Natural killer cell (primary cell): ENCODE results near the gene PTPRK. TPM values are rescaled to one million over a fixed set of nuclear protein-coding genes. Genes with fewer than 3 reads are reported as not detected.

Experiments used
- ATAC-seq, 3 donors: fragments of 150-1000 bp in 2 of 3; fragments of 200-7000 bp in 1 of 3; cut with Tn5 transposase; 1 replicate in 1 of 3; 2 replicates in 2 of 3; pipeline ENCODE4 v1.10.0; 2021; ENCODE audit warnings: mild to moderate bottlenecking in 2 of 3, moderate library complexity in 2 of 3
- DNase-seq, 2 donors: peaks; one replicate each; pipeline versions ENCODE4 v3.0.0 to v3.0.0-alpha.2; 2013 to 2021; ENCODE audit warnings: mixed read lengths in 1 of 2
- H3K27ac ChIP-seq: one replicate; pipeline ENCODE4 v1.5.1; 2013; ENCODE audit warnings: mild to moderate bottlenecking, low read length
- H3K27me3 ChIP-seq: one replicate; pipeline ENCODE4 v1.6.1; 2013; ENCODE audit warnings: low read length; ENCODE audit not compliant: control insufficient read depth, insufficient read depth
- H3K36me3 ChIP-seq: one replicate; pipeline ENCODE4 v1.6.1; 2013; ENCODE audit warnings: low read length; ENCODE audit not compliant: control insufficient read depth, insufficient read depth
- H3K4me1 ChIP-seq: one replicate; pipeline ENCODE4 v1.6.1; 2013; ENCODE audit warnings: low read length; ENCODE audit not compliant: control insufficient read depth, insufficient read depth
- H3K4me3 ChIP-seq: one replicate; pipeline ENCODE4 v1.5.1; 2013; ENCODE audit warnings: low read length
- H3K9me3 ChIP-seq: one replicate; pipeline ENCODE4 v1.6.1; 2013; ENCODE audit warnings: low read length; ENCODE audit not compliant: control insufficient read depth, insufficient read depth
- H3K27ac Mint-ChIP-seq, 2 donors: one replicate each; pipeline ENCODE4 v1.8.0; 2022; ENCODE audit warnings: mild to moderate bottlenecking in 2 of 2, mixed read lengths in 2 of 2, moderate library complexity in 1 of 2
- H3K27me3 Mint-ChIP-seq, 2 donors: one replicate each; pipeline ENCODE4 v1.8.0; 2022; ENCODE audit warnings: low read depth in 2 of 2, mixed read lengths in 2 of 2
- H3K36me3 Mint-ChIP-seq: one replicate; pipeline ENCODE4 v1.8.0; 2022; ENCODE audit warnings: mixed read lengths
- H3K4me1 Mint-ChIP-seq, 2 donors: one replicate each; pipeline ENCODE4 v1.8.0; 2022; ENCODE audit warnings: mixed read lengths in 2 of 2
- H3K4me3 Mint-ChIP-seq: one replicate; pipeline ENCODE4 v1.8.0; 2022; ENCODE audit warnings: mild to moderate bottlenecking, moderate library complexity, mixed read lengths
- H3K9me3 Mint-ChIP-seq, 2 donors: one replicate each; pipeline ENCODE4 v1.8.0; 2022; ENCODE audit warnings: mixed read lengths in 2 of 2
- CTCF ChIP-seq: fragments of 200-600 bp; IDR thresholded peaks from one replicate; pipeline ENCODE4 v1.8.0; 2022; ENCODE audit warnings: antibody characterized with exemption
- WGBS: methylation state at CpG from one replicate; pipeline ENCODE4 v1.1.7; 2013; ENCODE audit warnings: missing lambda C conversion rate; ENCODE audit not compliant: insufficient coverage; 5-methylcytosine and 5-hydroxymethylcytosine counted together
- intact Hi-C: fragments of 100-400 bp; cut with micrococcal nuclease; formaldehyde crosslinking; loops from one replicate; pipeline ENCODE4 v1.14.2; 2022
- total RNA-seq, 4 donors: library from RNA; stranded (reverse); fragments of 120-200 nt in 1 of 4; gene quantifications; one replicate each; pipeline versions ENCODE4 v1.2.3 to v1.2.4, GENCODE V29; 2013 to 2022

The PTPRK gene
- total RNA-seq, 3 donors from 2014 or later (not counting 1 experiment from before 2014, with no cell fraction given): 0.14 to 1.2 (median 0.95) TPM

- DNase-seq (no peak), ATAC-seq (no peak)
- Histone ChIP-seq H3K9me3 (no peaks in the 10 kb centered on the region), H3K4me1 (no peaks in the 10 kb centered on the region), H3K27ac (no peak overlapping the region), H3K27me3 (no peaks in the 10 kb centered on the region), H3K4me3 (no peak overlapping the region), H3K36me3 (no peaks in the 10 kb centered on the region)
- no peaks in the 10 kb centered on the region for H3K4me1 Mint-ChIP-seq
- TF ChIP-seq CTCF: no peak
- H3K4me3 Mint-ChIP-seq: no peak overlapping the region
- intact Hi-C loops: no loop called here
- no peak overlapping the region for H3K27ac Mint-ChIP-seq
- WGBS: no CpG with 5 or more reads among the region's 3 CpGs
- H3K9me3 Mint-ChIP-seq: no peaks in the 10 kb centered on the region
- no peaks in the 10 kb centered on the region for H3K27me3 Mint-ChIP-seq
- H3K36me3 Mint-ChIP-seq: no peaks in the 10 kb centered on the region
Observed at GRCh38 chr6:128242765-128243403, 277.5 kb downstream of the PTPRK start.

GRCh38 chr6:128241216-128241615 is 279.2 kb downstream of the PTPRK start:
- no peak for ATAC-seq
- H3K4me1 ChIP-seq: no peaks in the 10 kb centered on the region

GRCh38 chr6:128240024-128240428 is 280.4 kb downstream of the PTPRK start:
- intact Hi-C loops: no loop called here
- no peaks in the 10 kb centered on the region for H3K36me3 Mint-ChIP-seq
- Histone ChIP-seq H3K4me3 (peak overlapping the region; percentile 0), H3K36me3 (no peaks in the 10 kb centered on the region), H3K27ac (peak overlapping the region; percentile 2), H3K4me1 (no peaks in the 10 kb centered on the region), H3K9me3 (no peaks in the 10 kb centered on the region), H3K27me3 (no peaks in the 10 kb centered on the region)
- H3K27ac Mint-ChIP-seq: no peak overlapping the region
- no peaks in the 10 kb centered on the region for H3K9me3 Mint-ChIP-seq
- DNase-seq (peak in 1 of 2 donors; percentile 16), ATAC-seq (no peak)
- H3K4me3 Mint-ChIP-seq: no peak overlapping the region
- no peaks in the 10 kb centered on the region for H3K27me3 Mint-ChIP-seq
- H3K4me1 Mint-ChIP-seq: no peaks in the 10 kb centered on the region
- no peak for TF ChIP-seq CTCF
- WGBS: 29% methylated on average over 1 of the region's 3 CpGs

More at GRCh38 chr6:128241216-128241615, 279.2 kb downstream of the PTPRK start:
- Mint-ChIP-seq H3K36me3 (no peaks in the 10 kb centered on the region), H3K4me1 (no peaks in the 10 kb centered on the region), H3K9me3 (no peaks in the 10 kb centered on the region), H3K27me3 (no peaks in the 10 kb centered on the region), H3K4me3 (no peak overlapping the region), H3K27ac (no peak overlapping the region)
- intact Hi-C loops: no loop called here
- Histone ChIP-seq H3K27me3 (no peaks in the 10 kb centered on the region), H3K4me3 (no peak overlapping the region), H3K27ac (no peak overlapping the region), H3K36me3 (no peaks in the 10 kb centered on the region), H3K9me3 (no peaks in the 10 kb centered on the region)
- TF ChIP-seq CTCF: no peak
- DNase-seq: no peak
- 78% methylated on average over 3 of the region's 3 CpGs for WGBS

- no peaks in the 10 kb centered on the region for H3K9me3 ChIP-seq
- no peaks in the 10 kb centered on the region for H3K36me3 ChIP-seq
- Mint-ChIP-seq H3K27me3 (no peaks in the 10 kb centered on the region), H3K36me3 (no peaks in the 10 kb centered on the region), H3K9me3 (no peaks in the 10 kb centered on the region), H3K27ac (no peak overlapping the region), H3K4me1 (no peaks in the 10 kb centered on the region), H3K4me3 (no peak overlapping the region)
- no peak overlapping the region for H3K27ac ChIP-seq
- intact Hi-C loops: no loop called here
- ATAC-seq: no peak
- TF ChIP-seq CTCF: no peak
- no peak overlapping the region for H3K4me3 ChIP-seq
- H3K4me1 ChIP-seq: no peaks in the 10 kb centered on the region
- H3K27me3 ChIP-seq: no peaks in the 10 kb centered on the region
- WGBS: 84% methylated on average over 1 of the region's 1 CpG
- DNase-seq: no peak
Observed at GRCh38 chr6:128239146-128239545, 281.3 kb downstream of the PTPRK start.
